ENCODE data around the gene FAM236C. TPM values are rescaled to one million over a fixed set of nuclear protein-coding genes. Genes with fewer than 3 reads are reported as not detected.
"Not testable (repeated sequence)": the region's sequence is repeated elsewhere in the genome, so short reads cannot be mapped to it uniquely, and the experiment has no call there.

The FAM236C gene
- not detected for total RNA-seq

DNA sequence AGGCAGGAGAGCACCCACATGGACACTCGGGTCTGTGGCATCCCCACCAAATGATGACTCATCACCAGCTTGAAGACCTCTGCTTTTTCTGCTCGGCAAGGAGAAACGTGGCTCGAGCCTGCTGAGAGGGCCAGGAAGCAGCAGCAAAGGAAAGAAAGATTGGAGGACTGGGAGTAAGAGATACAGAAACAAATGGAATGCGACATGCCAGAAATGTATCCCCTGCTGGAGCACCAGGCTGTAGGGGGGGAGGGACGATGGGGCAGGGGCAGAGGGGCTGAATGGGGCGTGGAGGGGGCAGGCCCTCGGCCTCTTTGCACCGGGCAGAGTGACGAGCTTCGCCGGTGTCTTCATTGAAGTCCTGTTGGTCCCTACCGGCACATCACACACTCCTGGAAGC is at the start of gene FAM236C:
Gene FAM236C, plus strand, starts transcription at position 301 of the 400 bp plus-strand sequence. CDS start 100 bp downstream, outside the sequence.
- ATAC-seq; H3K9me3 Mint-ChIP-seq (ENCODE audit: low read depth); DNase-seq; H3K27ac Mint-ChIP-seq; H3K36me3 Mint-ChIP-seq; H3K4me3 Mint-ChIP-seq; H3K27me3 Mint-ChIP-seq; H3K4me1 Mint-ChIP-seq; CTCF ChIA-PET: not testable (repeated sequence)

DNA sequence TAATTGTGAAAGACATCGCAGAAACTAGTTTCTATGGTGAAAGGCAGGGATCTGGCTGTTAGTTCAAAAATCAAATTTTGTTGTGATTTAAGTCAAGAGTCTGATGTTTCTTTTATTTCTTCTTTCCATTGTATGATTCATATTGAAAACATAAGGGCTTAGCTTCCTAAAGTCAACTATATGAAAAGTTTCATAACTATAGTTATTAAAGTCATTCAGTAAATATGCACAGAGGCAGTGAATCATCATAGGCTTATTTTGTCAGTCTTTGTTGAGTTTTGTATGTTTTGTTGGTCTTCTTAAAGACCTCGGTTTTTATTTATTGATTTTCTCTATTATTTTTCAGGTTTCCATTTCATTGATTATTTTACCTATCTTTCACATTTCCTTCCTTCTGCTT is 29.5 kb upstream of the FAM236C start:
- ATAC-seq; H3K36me3 Mint-ChIP-seq; H3K27me3 Mint-ChIP-seq; H3K4me1 Mint-ChIP-seq; H3K9me3 Mint-ChIP-seq (ENCODE audit: low read depth); H3K4me3 Mint-ChIP-seq; DNase-seq; CTCF ChIA-PET; H3K27ac Mint-ChIP-seq: not testable (repeated sequence)

DNA sequence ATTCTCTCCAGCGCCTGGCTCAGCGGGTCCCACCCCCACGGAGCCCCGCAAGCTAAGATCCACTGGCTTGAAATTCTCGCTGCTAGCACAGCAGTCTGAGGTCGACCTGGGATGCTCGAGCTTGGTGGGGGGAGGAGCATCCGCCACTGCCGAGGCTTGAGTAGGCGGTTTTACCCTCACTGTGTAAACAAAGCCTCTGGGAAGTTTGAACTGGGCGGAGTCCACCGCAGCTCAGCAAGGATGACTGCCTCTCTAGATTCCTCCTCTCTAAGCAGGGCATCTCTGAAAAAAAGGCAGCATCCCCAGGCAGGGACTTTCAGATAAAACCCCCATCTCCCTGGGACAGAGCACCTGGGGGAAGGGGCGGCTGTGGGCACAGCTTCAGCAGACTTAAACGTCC is 22.7 kb upstream of the FAM236C start:
- H3K27me3 Mint-ChIP-seq; H3K4me3 Mint-ChIP-seq; H3K9me3 Mint-ChIP-seq (ENCODE audit: low read depth); DNase-seq; H3K27ac Mint-ChIP-seq; CTCF ChIA-PET; ATAC-seq; H3K4me1 Mint-ChIP-seq; H3K36me3 Mint-ChIP-seq: not testable (repeated sequence)

DNA sequence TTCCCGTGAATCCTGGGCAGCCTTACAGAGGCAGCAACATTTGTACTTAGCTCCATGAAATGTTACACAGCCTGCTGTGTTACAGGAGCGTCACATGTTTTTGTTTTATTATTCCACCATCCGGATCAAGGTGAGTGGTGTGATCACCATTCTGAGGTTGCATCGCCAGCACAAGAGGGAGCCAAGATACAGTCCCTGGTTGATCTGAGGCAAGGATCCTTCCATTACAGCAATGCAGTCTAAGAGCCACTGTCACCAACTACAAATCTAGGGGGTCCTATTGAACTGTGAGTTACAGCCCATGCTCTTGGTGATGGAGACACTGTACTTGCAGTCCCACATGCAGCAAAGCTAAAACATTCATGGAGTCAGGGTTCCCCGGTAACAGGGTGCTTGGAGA is 3.7 kb downstream of the FAM236C start:
- H3K4me3 Mint-ChIP-seq; H3K9me3 Mint-ChIP-seq (ENCODE audit: low read depth); H3K27me3 Mint-ChIP-seq; H3K36me3 Mint-ChIP-seq; H3K4me1 Mint-ChIP-seq; H3K27ac Mint-ChIP-seq; DNase-seq; ATAC-seq; CTCF ChIA-PET: not testable (repeated sequence)

DNA sequence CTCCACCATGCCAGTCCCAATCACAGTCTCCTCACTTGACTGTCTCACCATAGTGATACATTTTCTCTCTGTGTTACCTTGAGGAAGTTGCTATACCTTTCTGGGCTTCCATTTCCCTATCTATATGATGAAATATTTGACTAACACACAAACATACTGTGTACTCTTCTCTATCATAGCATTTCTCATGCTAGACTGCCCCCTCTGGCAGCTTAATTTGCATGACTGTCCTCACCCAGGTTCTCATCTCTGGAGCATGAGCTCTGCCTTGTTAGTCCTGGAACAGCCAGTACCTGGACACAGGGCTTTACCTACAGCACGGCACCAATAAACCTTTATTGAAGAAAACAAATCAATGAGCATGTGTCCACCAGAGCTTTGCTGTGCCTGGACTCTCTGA is 19.9 kb downstream of the FAM236C start:
- CTCF ChIA-PET; H3K4me3 Mint-ChIP-seq; H3K4me1 Mint-ChIP-seq; H3K27me3 Mint-ChIP-seq; DNase-seq; ATAC-seq; H3K9me3 Mint-ChIP-seq (ENCODE audit: low read depth); H3K36me3 Mint-ChIP-seq; H3K27ac Mint-ChIP-seq: not testable (repeated sequence)

DNA sequence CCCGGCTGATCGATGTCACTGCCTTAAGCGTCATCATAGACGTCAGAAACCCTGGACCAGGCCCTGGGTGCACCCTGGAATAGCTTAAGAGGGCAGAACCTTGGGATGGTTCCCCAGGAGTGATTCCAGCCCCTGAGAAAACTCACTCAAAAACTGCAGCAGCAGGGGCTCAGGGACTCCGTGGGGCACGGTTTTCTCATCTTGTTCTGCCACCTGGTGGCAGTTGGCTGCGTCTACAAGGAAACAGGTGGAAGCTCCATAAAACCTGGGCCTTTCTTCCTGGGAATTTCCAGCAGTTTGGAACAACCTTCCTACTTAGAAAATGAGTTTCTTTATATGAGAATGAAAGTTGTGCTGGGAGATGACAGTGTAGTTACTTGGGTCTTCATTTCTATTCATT is 24.0 kb downstream of the FAM236C start:
- H3K27me3 Mint-ChIP-seq; H3K36me3 Mint-ChIP-seq; CTCF ChIA-PET; H3K9me3 Mint-ChIP-seq (ENCODE audit: low read depth); H3K4me1 Mint-ChIP-seq; H3K27ac Mint-ChIP-seq; ATAC-seq; DNase-seq; H3K4me3 Mint-ChIP-seq: not testable (repeated sequence)

DNA sequence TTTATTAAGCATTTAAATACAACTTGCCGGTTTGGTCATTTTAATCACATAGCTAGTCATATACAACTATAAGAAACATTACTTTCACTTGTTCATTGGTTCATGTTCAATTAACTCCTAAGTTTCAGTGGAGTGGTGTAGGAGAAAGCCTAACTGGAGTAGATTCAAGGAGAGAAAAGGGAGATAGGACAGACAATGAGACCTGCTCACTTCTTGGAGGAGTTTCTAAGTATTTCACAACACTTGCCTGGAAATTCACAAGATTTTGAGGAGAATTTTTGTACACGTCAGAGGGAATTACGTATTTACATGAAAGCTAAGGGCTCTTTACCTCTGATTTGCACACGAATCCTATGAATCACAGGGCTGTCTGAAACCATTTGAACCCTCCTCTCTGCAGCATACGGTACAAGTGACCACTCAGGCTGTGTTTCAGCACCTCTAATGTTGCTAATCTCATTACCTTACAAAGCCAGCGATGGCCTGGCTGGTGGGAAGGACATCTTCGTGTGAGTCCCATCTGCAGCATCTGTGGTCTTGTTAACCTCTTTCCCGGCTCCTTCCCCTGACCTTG is 24.6 kb downstream of the FAM236C start:
- H3K36me3 Mint-ChIP-seq; ATAC-seq; H3K27ac Mint-ChIP-seq; CTCF ChIA-PET; H3K9me3 Mint-ChIP-seq (ENCODE audit: low read depth); H3K27me3 Mint-ChIP-seq; H3K4me1 Mint-ChIP-seq; H3K4me3 Mint-ChIP-seq; DNase-seq: not testable (repeated sequence)

DNA sequence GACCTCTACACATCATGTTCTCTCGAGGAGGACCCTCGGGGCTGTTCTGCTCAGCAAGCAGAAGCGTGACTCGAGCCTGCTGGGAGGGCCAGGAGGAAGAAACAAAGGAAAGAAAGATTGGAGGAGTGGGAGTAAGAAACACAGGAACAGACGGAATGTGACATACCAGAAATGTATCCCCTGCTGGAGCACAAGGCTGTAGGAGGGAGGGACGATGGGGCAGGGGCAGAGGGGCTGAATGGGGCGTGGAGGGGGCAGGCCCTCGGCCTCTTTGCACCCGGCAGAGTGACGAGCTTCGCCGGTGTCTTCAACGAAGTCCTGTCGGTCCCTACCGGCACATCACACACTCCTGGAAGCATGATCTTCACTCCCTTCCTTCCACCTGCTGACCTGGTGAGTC is 25.5 kb downstream of the FAM236C start, which contains the start of gene FAM236A:
Gene FAM236A, plus strand, starts transcription at position 301 of the 400 bp plus-strand sequence. Its CDS starts 57 bp downstream, at position 358.
- DNase-seq; CTCF ChIA-PET; H3K36me3 Mint-ChIP-seq; H3K4me1 Mint-ChIP-seq; H3K27ac Mint-ChIP-seq; H3K4me3 Mint-ChIP-seq; H3K27me3 Mint-ChIP-seq; ATAC-seq; H3K9me3 Mint-ChIP-seq (ENCODE audit: low read depth): not testable (repeated sequence)

DNA sequence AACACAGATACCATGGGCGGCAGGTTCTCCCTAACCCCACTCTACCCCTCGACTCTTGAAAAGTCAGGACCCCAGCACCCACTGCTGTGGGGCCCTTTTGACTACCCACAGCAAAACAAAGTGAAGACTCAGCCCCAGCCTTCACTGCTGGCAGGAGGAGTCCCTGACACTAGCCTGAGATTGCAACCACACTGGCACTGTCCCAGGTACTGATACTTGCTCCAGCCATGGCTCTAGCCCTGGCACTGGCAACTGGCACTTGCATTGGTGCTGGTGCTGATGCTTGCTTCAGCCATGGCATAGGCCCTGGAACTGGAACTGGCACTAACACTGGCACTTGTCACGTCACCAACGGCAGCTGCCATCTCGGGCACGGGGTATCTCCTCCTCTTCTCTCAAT is 29.9 kb downstream of the FAM236C start:
- ATAC-seq; H3K4me1 Mint-ChIP-seq; H3K27me3 Mint-ChIP-seq; H3K9me3 Mint-ChIP-seq (ENCODE audit: low read depth); H3K27ac Mint-ChIP-seq; H3K4me3 Mint-ChIP-seq; CTCF ChIA-PET; DNase-seq; H3K36me3 Mint-ChIP-seq: not testable (repeated sequence)

DNA sequence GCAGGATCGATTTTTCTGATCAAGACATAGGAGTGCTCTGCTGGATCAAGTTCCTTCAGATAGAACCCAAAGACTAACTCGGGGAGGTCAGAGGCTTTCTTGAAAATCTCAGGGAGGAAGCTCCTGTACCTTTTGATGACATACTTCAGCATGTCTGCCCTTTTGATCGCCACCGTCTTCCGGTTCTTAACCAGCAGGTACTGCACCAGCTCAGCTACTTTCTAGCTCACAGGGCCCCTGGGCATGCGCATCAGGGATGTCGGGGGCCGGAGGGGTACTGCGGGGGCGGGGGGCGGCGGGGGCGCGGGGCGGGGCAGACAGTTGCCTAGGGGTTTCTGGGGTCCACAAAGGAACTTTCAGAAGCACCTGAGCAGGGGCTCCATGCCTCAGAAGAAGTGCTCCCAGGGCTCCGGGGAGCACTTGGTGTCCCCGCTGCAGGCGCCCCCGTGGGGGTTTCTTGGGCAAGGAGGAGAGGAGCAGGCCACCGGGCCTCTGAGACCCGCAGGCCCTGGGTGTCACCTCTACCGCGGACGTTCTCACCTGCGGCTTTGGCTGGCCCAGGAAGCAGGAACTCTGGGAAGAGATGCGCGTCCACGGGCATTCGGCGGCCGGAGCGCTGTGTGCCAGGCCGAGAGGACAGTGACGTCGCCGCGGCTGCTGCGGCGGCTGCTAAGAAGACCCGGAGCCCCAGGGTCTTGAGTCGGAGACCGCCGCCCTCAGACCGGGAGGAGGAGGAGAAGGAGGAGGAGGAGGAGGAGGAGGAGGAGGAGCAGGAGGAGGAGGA is 30.8 kb downstream of the FAM236C start:
- peak; percentile 79 for ATAC-seq
- H3K27me3 Mint-ChIP-seq; H3K4me3 Mint-ChIP-seq; DNase-seq; CTCF ChIA-PET; H3K9me3 Mint-ChIP-seq (ENCODE audit: low read depth); H3K36me3 Mint-ChIP-seq; H3K27ac Mint-ChIP-seq; H3K4me1 Mint-ChIP-seq: not testable (repeated sequence)

DNA sequence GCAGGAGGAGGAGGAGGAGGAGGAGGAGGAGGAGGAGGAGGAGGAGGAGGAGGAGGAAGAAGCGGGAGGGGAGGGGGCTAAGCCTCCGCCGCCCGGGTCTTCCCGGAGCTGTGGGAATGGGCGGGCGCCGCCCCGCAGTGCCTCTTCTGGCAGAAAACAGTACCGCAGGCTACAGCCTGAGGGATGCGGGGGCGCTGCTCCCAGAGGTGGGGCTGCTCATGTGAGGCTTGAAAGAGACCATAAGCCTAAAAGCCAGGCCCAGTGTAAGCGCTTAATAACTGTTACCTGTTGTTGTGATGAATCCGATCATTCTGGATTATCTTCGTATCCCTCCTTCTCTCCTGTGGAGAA is 31.4 kb downstream of the FAM236C start, which contains the start of gene DMRTC1:
Gene DMRTC1, minus strand, starts transcription at position 19 of the 351 bp plus-strand sequence. CDS start 68,143 bp downstream, outside the sequence.
- H3K9me3 Mint-ChIP-seq (ENCODE audit: low read depth); H3K4me3 Mint-ChIP-seq; CTCF ChIA-PET; H3K4me1 Mint-ChIP-seq; H3K36me3 Mint-ChIP-seq; DNase-seq; H3K27ac Mint-ChIP-seq; H3K27me3 Mint-ChIP-seq: not testable (repeated sequence)
- ATAC-seq: peak; percentile 82

DNA sequence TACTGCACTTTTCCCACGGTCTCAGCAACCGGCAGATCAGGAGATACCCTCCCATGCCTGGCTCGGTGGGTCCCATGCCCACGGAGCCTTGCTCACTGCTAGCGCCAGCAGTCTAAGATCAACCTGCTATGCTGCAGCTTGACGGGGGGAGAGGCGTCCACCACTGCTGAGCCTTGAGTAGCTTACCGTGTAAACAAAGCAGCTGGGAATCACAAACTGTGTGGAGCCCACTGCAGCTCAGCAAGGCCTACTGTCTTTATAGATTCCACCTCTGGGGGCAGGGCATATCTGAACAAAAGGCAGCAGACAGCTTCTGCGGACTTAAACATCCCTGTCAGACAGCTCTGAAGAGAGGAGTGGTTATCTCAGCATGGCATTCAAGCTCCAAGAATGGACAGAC is 47.6 kb downstream of the FAM236C start:
- H3K27ac Mint-ChIP-seq; H3K36me3 Mint-ChIP-seq; H3K4me3 Mint-ChIP-seq; H3K4me1 Mint-ChIP-seq; CTCF ChIA-PET; ATAC-seq; DNase-seq; H3K9me3 Mint-ChIP-seq (ENCODE audit: low read depth); H3K27me3 Mint-ChIP-seq: not testable (repeated sequence)

All from activated CD8-positive, alpha-beta memory T cell treated with anti-CD3 and anti-CD28 coated beads, Interleukin-2, amount 10 ng/mL, durations not matched to agents 7 days and 5 days (primary cell).